HCT116 (cell line): ENCODE data around the gene ITGAE. TPM values are rescaled to one million over a fixed set of nuclear protein-coding genes. Genes with fewer than 3 reads are reported as not detected.

Experiments
- ATAC-seq: fragments of 200-7000 bp; cut with Tn5 transposase; 2 replicates; pipeline ENCODE4 v1.9.1; 2020; ENCODE audit warnings: mild to moderate bottlenecking, moderate library complexity
- BruUV-seq: library from RNA; stranded (reverse); fragments of 400-500 nt; replicated peaks from 2 replicates; lab custom pipeline; 2021; lab: Mats Ljungman, UMichigan
- CTCF ChIA-PET: fragments of 300-600 bp; sonication (Branson Sonifier 250); formaldehyde crosslinking; loops from one replicate; lab custom pipeline; 2021; ENCODE audit warnings: antibody characterized with exemption; lab: Charles Lee
- POLR2A ChIA-PET: fragments of 300-600, 350-600 bp; sonication (Branson Sonifier 250); formaldehyde crosslinking; loops from one replicate; lab custom pipeline; 2021; ENCODE audit warnings: antibody characterized with exemption; lab: Charles Lee
- RAD21 ChIA-PET, 2 experiments: fragments of 300-600 bp; sonication (Branson Sonifier 250); formaldehyde crosslinking; loops; one replicate each; lab custom pipeline; 2023; ENCODE audit warnings: low total read pairs in 2 of 2; ENCODE audit not compliant: uncharacterized antibody in 2 of 2, unreplicated experiment in 2 of 2, low non-redundant PET in 1 of 2; lab: Charles Lee
- DNase-seq: peaks from one replicate; pipeline ENCODE4 v3.0.0-alpha.2; 2010; ENCODE audit warnings: low read depth, low spot score
- H2AFZ ChIP-seq: fragments of 200-600 bp; shearing (Covaris generic), sonication (generic); 2 replicates; pipeline ENCODE4 v1.6.1; 2017; ENCODE audit warnings: low read depth, mixed run types, mixed read lengths, antibody characterized with exemption, low read length; ENCODE audit not compliant: poor library complexity, severe bottlenecking
- H3K27ac ChIP-seq: 2 replicates; pipeline ENCODE4 v1.5.1; 2012; ENCODE audit warnings: low read depth, low read length
- H3K27me3 ChIP-seq: fragments of 200-600 bp; sonication (generic); 2 replicates; pipeline ENCODE4 v1.6.1; 2016; ENCODE audit warnings: mixed run types, low read length, mixed read lengths; ENCODE audit not compliant: insufficient read depth
- H3K36me3 ChIP-seq, 2 experiments: fragments of 200-500 bp in 1 of 2; fragments of 200-600 bp in 1 of 2; sonication (Bioruptor generic) in 1 of 2; sonication (generic) in 1 of 2; 2 replicates each; pipeline versions ENCODE4 v1.5.1 to v1.6.1; 2014 to 2016; ENCODE audit warnings: low read length in 2 of 2, inconsistent platforms in 1 of 2, mixed read lengths in 1 of 2, mixed run types in 1 of 2; ENCODE audit not compliant: insufficient read depth in 2 of 2, control insufficient read depth in 1 of 2
- H3K4me1 ChIP-seq, 2 experiments: fragments of 200-600 bp in 1 of 2; sonication (generic) in 1 of 2; 2 replicates each; pipeline versions ENCODE4 v1.5.1 to v1.6.1; 2012 to 2017; ENCODE audit warnings: low read length in 2 of 2, inconsistent platforms in 1 of 2, mild to moderate bottlenecking in 1 of 2, mixed read lengths in 1 of 2, mixed run types in 1 of 2, moderate library complexity in 1 of 2; ENCODE audit not compliant: insufficient read depth in 2 of 2, control insufficient read depth in 1 of 2
- H3K4me2 ChIP-seq: fragments of 200-600 bp; sonication (generic); 2 replicates; pipeline ENCODE4 v1.6.1; 2017; ENCODE audit warnings: mixed run types, low read length, mixed read lengths
- H3K4me3 ChIP-seq, 2 experiments: fragments of 200-600 bp in 1 of 2; sonication (generic) in 1 of 2; replicated peaks in 1 of 2; 2 replicates each; pipeline ENCODE4 v1.5.1; 2011 to 2016; ENCODE audit warnings: low read length in 2 of 2, control low read depth in 1 of 2, low read depth in 1 of 2, mild to moderate bottlenecking in 1 of 2, mixed read lengths in 1 of 2, mixed run types in 1 of 2
- H3K79me2 ChIP-seq: fragments of 200-600 bp; sonication (generic); 2 replicates; pipeline ENCODE4 v1.6.1; 2017; ENCODE audit warnings: mild to moderate bottlenecking, mixed run types, low read length, moderate library complexity, mixed read lengths; ENCODE audit not compliant: insufficient read depth
- H3K9ac ChIP-seq: fragments of 200-600 bp; sonication (generic); 2 replicates; pipeline ENCODE4 v1.6.1; 2016; ENCODE audit warnings: low read length, mixed read lengths
- H3K9me2 ChIP-seq: fragments of 200-600 bp; sonication (generic), shearing (Covaris generic); 2 replicates; pipeline ENCODE4 v1.6.1; 2017; ENCODE audit warnings: mixed run types, mild to moderate bottlenecking, moderate library complexity; ENCODE audit not compliant: insufficient read depth
- H3K9me3 ChIP-seq, 2 experiments: fragments of 200-500 bp in 1 of 2; fragments of 200-600 bp in 1 of 2; sonication (Bioruptor generic) in 1 of 2; sonication (generic) in 1 of 2; 2 replicates each; pipeline ENCODE4 v1.6.1; 2014 to 2017; ENCODE audit warnings: low read length in 2 of 2, mixed read lengths in 2 of 2, inconsistent platforms in 1 of 2, low read depth in 1 of 2, mild to moderate bottlenecking in 1 of 2, mixed run types in 1 of 2, moderate library complexity in 1 of 2; ENCODE audit not compliant: control insufficient read depth in 1 of 2, insufficient read depth in 1 of 2
- H4K20me1 ChIP-seq: fragments of 200-600 bp; sonication (generic), shearing (Covaris generic); 2 replicates; pipeline ENCODE4 v1.6.1; 2017; ENCODE audit warnings: mixed run types, mild to moderate bottlenecking, moderate library complexity; ENCODE audit not compliant: insufficient read depth
- ELF1 ChIP-seq: IDR thresholded peaks from 2 replicates; pipeline ENCODE4 v1.6.1; 2012; ENCODE audit warnings: low read depth, borderline replicate concordance
- EZH2 ChIP-seq: fragments of 200-600 bp; sonication (generic); IDR thresholded peaks from 2 replicates; pipeline ENCODE4 v1.6.1; 2017; ENCODE audit warnings: antibody characterized with exemption, mixed run types
- JUND ChIP-seq: IDR thresholded peaks from 2 replicates; pipeline ENCODE4 v1.6.1; 2012
- RAD21 ChIP-seq: IDR thresholded peaks from 2 replicates; pipeline ENCODE4 v1.6.1; 2012; ENCODE audit warnings: low read depth, mild to moderate bottlenecking
- SP1 ChIP-seq: IDR thresholded peaks from 2 replicates; pipeline ENCODE4 v1.6.1; 2012; ENCODE audit warnings: low read depth
- SRF ChIP-seq: IDR thresholded peaks from 2 replicates; pipeline ENCODE4 v1.6.1; 2012; ENCODE audit warnings: low read depth
- intact Hi-C: fragments of 100-400 bp; cut with micrococcal nuclease; formaldehyde crosslinking; loops from 2 replicates; pipeline ENCODE4 v1.10.0; 2022
- total RNA-seq: library from RNA; stranded (reverse); gene quantifications from one replicate; pipeline ENCODE4 v1.2.1, GENCODE V29; 2021; ENCODE audit not compliant: unreplicated experiment
- TF ChIP-seq, protein P1 (sequence below), 3 experiments: fragments of 200-600 bp in 1 of 3; sonication (generic) in 1 of 3; IDR thresholded peaks in 2 of 3; conservative IDR thresholded peaks in 1 of 3; 2 replicates each; pipeline ENCODE4 v1.5.1; 2012 to 2017; ENCODE audit warnings: low read depth in 2 of 3, low read length in 2 of 3, antibody characterized with exemption in 1 of 3, borderline replicate concordance in 1 of 3, control low read depth in 1 of 3, mild to moderate bottlenecking in 1 of 3, mixed read lengths in 1 of 3, mixed run types in 1 of 3, moderate library complexity in 1 of 3; ENCODE audit not compliant: insufficient read depth in 1 of 3

The ITGAE gene
- total RNA-seq, 1 experiment from 2014 or later, result 19.9 TPM

DNA sequence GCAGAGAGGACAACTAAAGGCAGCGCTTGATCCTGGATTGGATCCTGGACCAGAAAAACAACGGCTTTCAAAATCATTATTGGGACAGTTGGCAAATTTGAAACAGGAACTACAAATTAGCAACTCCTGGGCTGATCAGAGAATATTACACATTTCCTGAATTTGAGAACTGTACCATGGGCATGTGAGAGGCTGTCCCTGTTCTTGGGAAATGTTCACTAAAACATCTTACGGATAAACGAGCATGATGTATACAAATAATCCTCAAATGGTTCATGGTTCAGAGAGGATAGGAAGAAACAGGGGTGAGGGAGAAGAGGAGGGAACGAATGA, 2.3 kb upstream of the ITGAE start:
- intact Hi-C loops, result no loop called here
- no peak overlapping the region for H3K27ac ChIP-seq
- no peak overlapping the region for H3K9ac ChIP-seq
- BruUV-seq, result no TSS peak
- no peak overlapping the region for H2AFZ ChIP-seq
- no peaks in the 10 kb centered on the region for H3K27me3 ChIP-seq
- DNase-seq, result no peak
- CTCF ChIA-PET, result interaction anchor here (1.9 kb wide), 1 partner anchor 66 kb away, joined by 6 read pairs; no protein-coding TSS in a partner anchor
- RAD21 ChIA-PET, result no interaction called here
- peaks cover 4 to 6% of the 10 kb centered on the region in 2 experiments; a peak in 2 of 4 replicates for H3K36me3 ChIP-seq
- POLR2A ChIA-PET, result no interaction called here
- no peaks in the 10 kb centered on the region for H3K4me1 ChIP-seq
- no peak for ATAC-seq
- TF ChIP-seq RAD21, result no peak
- TF ChIP-seq, all 23 proteins: peak for 0
- Histone ChIP-seq H3K79me2 (no peaks in the 10 kb centered on the region), H4K20me1 (no peaks in the 10 kb centered on the region), H3K9me3 (no peaks in the 10 kb centered on the region), H3K4me3 (no peak overlapping the region), H3K4me2 (no peak overlapping the region), H3K9me2 (no peaks in the 10 kb centered on the region)

DNA sequence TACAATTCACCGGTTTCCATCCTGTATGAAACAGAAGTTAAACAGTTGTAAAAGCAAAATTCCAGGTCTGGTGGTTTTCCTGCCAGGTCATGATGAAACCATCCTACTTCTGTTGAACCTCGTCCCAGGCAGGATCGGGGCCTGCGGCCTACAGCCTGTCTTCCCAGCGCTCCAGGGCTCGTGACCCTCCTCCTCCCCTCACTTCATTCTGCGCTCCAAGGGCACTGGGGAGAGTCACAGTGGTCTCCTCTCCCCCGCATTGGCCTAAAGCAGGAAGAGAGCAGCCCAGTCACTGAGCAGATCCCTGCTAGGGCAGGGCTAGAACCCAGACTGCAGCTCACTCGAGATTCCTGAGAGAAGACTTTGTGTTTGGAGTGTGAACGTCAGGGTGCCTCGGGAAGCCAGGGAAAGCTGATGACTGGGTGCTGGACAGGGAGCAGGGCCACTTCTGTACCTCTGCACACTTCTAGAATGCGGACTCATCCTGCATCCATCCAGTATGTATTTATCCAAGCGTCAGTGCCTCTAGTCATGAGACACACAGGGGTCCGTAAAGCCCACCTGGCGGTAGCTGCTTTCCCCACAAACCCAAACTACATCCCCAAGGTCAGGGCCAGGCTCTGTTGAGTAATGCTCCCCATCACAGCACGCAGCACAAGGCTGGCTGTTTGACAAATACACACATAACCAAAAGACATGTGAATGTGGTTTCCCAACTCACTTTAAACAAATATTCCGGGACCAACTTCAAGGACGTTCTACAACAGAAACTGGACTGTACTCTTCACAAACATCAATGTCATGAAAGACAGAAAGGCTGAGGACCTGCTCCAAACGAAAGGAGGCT, 1.7 kb upstream of the ITGAE start:
- Histone ChIP-seq H3K4me2 (no peak overlapping the region), H2AFZ (no peak overlapping the region), H3K9me2 (no peaks in the 10 kb centered on the region), H3K9ac (no peak overlapping the region), H3K4me1 (no peaks in the 10 kb centered on the region), H4K20me1 (no peaks in the 10 kb centered on the region), H3K27ac (no peak overlapping the region), H3K79me2 (no peaks in the 10 kb centered on the region), H3K36me3 (peaks cover under 1 to 5% of the 10 kb centered on the region in 2 experiments; a peak in 2 of 4 replicates), H3K4me3 (no peak overlapping the region), H3K9me3 (no peaks in the 10 kb centered on the region), H3K27me3 (no peaks in the 10 kb centered on the region)
- intact Hi-C loops, result no loop called here
- RAD21 ChIA-PET, result no interaction called here
- DNase-seq (no peak), ATAC-seq (no peak)
- BruUV-seq, result no TSS peak
- CTCF ChIA-PET, result no interaction called here
- POLR2A ChIA-PET, result no interaction called here
- TF ChIP-seq ELF1 (no peak), EZH2 (no peak), SP1 (no peak), JUND (no peak), SRF (no peak)
- TF ChIP-seq, protein P1, sequence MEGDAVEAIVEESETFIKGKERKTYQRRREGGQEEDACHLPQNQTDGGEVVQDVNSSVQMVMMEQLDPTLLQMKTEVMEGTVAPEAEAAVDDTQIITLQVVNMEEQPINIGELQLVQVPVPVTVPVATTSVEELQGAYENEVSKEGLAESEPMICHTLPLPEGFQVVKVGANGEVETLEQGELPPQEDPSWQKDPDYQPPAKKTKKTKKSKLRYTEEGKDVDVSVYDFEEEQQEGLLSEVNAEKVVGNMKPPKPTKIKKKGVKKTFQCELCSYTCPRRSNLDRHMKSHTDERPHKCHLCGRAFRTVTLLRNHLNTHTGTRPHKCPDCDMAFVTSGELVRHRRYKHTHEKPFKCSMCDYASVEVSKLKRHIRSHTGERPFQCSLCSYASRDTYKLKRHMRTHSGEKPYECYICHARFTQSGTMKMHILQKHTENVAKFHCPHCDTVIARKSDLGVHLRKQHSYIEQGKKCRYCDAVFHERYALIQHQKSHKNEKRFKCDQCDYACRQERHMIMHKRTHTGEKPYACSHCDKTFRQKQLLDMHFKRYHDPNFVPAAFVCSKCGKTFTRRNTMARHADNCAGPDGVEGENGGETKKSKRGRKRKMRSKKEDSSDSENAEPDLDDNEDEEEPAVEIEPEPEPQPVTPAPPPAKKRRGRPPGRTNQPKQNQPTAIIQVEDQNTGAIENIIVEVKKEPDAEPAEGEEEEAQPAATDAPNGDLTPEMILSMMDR (IDR thresholded peaks at IDR 0.05 in 2 of 3, conservative IDR thresholded peaks at IDR 0.05 in 1 of 3; ENCODE audit: borderline replicate concordance in 1 of 3, insufficient read depth in 1 of 3, low read depth in 2 of 3, low read length in 2 of 3), result no peak
